Fibroblast of skin of right quadriceps (primary cell): Measurements from ENCODE around the gene UNC45A.
"Not testable (repeated sequence)": the region's sequence is repeated elsewhere in the genome, so short reads cannot be mapped to it uniquely, and the experiment has no call there.

ENCODE experiments used
- DNase-seq: peaks from one replicate; pipeline ENCODE4 v3.0.0-alpha.2; 2013

The UNC45A gene

GRCh38 chr15:90918034-90918788 is 16.9 kb upstream of the UNC45A start:
- no peak for DNase-seq

GRCh38 chr15:90918835-90919234 is 16.2 kb upstream of the UNC45A start:
- DNase-seq, result no peak

GRCh38 chr15:90921887-90922286 is 13.2 kb upstream of the UNC45A start:
- DNase-seq, result no peak

DNA sequence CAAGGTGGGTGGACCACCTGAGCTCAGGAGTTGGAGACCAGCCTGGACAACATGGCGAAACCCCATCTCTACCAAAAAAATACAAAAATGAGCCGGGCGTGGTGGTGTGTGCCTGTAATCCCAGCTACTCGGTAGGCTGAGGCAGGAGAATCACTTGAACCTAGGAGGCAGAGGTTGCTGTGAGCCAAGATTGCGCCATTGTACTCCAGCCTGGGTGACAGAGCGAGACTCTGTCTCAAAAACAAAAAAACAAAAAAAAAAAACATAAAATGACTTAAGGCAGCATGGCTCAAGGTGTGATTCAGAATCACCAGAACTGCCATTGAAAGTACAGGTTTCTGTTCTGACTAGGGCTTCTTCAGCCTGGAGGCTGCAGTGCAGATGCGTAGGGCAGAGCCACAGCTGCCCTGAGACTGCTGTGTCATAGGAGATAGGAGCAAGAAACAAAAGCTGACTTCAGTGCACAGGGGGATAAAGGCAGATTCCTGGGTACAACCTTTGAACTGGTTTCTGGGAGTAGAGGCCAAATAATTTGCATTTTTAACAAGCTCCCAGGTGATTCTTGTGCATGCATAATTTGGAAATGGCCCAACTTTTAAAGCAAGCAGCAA is 12.3 kb upstream of the UNC45A start:
- not testable (repeated sequence) for DNase-seq

GRCh38 chr15:90924375-90924774 is 10.7 kb upstream of the UNC45A start:
- no peak for DNase-seq

- DNase-seq, result not testable (repeated sequence)
Measured at GRCh38 chr15:90926766-90927165, 8.3 kb upstream of the UNC45A start.

GRCh38 chr15:90928106-90928505 is 7.0 kb upstream of the UNC45A start:
- not testable (repeated sequence) for DNase-seq

DNA sequence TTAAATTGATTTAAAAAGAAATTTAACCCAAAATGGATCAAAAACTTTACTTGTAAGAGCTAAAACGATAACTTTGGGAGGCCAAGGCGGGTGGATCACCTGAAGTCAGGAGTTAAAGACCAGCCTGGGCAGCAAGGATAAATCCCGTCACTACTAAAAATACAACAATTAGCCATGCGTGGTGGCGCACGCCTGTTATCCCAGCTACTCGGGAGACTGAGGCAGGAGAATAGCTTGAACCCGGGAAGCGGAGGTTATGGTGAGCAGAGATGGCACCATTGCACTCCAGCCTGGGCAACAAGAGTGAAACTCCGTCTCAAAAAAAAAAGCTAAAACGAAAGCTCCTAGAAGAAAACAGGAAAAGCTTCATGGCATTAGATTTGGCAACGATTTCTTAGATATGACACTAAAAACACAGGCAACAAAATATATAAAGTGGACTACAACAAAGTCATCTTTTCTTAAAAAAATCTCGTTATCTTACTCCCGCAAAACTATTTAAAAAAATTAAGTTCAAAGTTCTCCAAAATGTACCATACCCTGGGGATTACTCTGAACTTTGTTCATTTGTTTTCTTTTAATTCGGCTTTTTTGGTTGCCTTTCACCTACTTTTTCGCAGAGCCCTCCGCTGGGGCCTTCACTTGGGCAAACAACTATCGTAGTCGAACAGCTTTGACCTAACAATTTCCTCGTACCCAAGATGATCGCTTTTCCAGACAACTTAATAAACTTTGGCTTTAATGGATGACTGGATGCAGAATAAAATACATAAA is 5.7 kb upstream of the UNC45A start:
- DNase-seq, result no peak

- DNase-seq, result no peak
Measured at GRCh38 chr15:90930861-90931574, 4.1 kb upstream of the UNC45A start.

DNA sequence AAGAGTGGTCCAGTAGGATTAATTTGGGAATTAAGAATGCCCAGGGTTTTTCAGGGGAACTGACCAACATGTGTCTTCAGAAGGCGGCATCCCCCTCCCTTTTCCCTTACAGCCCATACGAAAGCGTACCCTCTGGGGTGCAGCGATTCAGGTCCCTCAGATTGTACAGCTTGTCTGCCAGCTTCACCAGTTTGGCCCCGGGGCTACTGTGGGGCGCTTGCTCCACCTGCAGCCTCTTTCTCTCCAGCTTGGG is 3.6 kb upstream of the UNC45A start:
- no peak for DNase-seq

DNA sequence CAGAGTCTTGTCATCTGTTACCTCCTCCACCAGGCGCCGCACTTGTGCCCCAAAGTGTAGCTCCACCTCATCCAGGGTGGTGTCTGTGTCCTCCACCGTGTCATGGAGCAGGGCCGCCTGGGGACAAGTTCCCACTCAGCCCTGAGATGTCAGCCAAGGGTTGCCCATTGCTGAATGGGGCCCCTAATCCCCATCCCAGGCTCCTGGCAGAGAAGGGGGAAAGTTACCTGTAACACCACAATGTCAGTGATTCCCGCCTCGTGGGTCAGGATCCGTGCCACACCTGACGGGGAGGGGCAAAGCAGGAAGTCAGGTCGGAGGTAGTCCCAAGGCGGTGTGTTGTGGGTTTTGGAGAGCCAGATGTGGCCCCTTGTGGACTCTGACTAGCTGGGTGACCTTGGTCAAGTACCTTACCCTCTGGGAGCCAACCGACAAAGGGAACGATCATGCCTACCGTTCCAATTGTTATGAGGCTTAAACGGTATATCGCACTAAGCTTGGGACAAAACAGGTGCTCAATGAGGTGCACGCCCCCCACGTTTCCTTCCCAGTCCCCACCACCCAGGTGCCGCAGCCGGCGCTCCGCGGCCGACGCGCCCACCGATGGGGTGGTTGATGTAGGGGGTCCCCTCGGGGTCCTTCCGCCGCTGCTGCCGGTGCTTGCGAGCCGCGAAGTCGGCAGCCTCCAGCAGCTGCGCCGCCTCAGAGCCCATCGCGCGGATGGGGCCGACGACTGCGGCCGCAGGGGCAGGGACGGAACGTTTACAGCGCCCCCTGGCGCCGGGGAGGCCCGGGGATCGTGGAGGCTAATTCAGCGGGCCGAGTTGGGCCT is 3.0 kb upstream of the UNC45A start, which contains the start of gene HDDC3:
HDDC3 (minus strand) TSS at position 722 of the 832 bp plus-strand sequence; CDS start at position 713, 9 bp downstream.
- DNase-seq, result peak; percentile 72

DNA sequence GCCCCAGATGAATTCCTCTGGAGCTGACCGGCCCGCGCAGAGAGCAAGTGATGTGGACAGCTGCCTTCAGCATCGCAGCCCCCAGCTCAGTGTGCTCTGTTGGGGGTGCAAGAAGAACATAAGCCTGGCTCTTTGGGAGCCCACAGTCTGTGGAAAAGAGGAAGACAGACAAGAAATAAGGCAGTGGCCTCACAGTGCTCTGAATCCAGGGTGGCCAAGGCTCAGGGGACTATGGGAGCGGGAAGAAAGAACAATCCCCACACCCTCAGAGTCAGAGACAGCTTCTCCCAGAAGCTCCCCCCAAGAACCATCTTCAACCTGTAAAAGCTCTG is 2.5 kb upstream of the UNC45A start:
- DNase-seq, result no peak

- no peak for DNase-seq
Measured at GRCh38 chr15:90933301-90933700, 1.8 kb upstream of the UNC45A start.

GRCh38 chr15:90934256-90934948 is 683 bp upstream of the UNC45A start:
- peak; percentile 75 for DNase-seq

GRCh38 chr15:90936823-90937222 is 1.7 kb downstream of the UNC45A start:
- DNase-seq, result no peak

GRCh38 chr15:90938261-90938660 is 3.2 kb downstream of the UNC45A start:
- no peak for DNase-seq

DNA sequence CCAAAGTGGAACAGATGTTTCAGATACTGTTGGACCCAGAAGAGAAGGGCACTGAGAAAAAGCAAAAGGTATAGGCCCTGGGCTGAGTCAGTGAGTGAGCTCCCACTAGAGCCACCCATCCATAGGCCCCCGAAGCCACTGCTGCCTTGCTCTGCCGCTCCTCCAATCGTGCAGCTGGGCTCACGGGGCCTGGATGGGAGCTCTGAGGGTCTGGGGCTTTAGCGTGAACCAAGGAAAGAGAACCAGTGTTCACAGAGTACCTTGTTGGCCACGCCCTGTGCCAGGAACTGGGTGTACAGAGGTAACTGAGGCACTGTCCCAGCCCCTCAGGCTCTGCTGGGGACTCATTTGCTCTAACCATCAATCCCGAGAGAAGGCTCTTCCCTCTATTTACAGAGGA is 4.7 kb downstream of the UNC45A start:
- DNase-seq, result no peak

DNA sequence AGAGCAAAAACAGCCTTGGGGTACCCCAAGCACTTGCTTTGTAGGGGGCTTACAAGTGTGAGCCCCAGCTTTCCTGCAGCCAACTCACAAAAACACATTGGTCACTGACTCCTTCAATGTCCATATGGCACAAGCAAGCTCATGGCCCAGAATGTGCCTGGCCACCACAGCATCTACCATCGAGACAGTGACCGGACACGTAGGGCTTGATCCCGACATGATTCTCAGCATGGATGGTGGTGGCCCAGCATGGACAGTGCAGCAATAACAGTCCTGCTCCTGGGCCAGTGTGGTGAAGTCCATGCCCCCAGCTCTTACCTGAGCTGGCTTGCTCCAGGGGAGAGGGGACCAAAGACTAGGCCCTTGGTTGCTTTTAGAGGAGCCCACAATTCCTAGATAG is 6.0 kb downstream of the UNC45A start:
- no peak for DNase-seq

DNA sequence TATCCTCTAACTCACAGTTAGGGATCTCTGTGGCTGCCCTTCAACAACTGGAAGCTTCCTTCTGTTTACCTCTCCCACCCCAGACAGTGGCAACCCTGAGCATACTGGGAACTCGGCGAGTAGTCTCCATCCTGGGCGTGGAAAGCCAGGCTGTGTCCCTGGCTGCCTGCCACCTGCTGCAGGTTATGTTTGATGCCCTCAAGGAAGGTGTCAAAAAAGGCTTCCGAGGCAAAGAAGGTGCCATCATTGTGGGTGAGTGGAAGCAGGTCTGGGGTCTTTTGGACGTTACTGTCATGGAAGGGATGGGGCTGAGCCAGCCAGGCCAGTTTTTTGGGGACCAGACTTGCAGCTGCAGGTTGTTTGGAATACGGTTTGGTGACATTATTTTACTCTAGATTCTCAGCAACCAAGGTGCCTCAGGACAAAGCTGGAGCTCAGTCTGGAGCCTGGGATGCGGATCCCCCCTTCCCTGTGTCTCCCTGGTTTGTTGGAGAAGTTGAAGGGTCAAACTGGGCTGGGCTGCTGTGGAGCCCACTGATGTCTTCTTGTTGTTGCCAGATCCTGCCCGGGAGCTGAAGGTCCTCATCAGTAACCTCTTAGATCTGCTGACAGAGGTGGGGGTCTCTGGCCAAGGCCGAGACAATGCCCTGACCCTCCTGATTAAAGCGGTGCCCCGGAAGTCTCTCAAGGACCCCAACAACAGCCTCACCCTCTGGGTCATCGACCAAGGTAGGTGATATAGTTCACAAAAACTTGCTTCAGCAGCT is 7.5 kb downstream of the UNC45A start:
- no peak for DNase-seq

DNA sequence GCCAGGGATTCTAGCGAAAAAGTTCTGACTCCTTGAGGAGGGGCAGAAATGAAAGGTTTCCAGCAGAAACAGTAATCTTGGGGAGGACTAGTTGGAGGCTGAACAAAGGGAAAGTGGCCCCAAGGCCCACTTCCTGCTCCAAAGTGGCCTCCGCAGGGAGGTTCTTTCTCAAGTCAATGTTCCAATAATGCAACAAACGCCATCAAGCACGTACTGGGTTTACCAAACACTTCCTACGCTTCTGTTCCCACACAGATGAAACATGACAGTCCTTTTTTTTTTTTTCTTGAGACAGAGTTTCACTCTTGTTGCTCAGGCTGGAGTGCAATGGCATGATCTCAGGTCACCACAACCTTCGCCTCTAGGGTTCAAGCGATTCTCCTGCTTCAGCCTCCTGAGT is 10.0 kb downstream of the UNC45A start:
- DNase-seq, result no peak

GRCh38 chr15:90946538-90946937 is 11.5 kb downstream of the UNC45A start:
- DNase-seq, result no peak
